ENCODE results near the gene PSMG2. TPM values are rescaled to one million over a fixed set of nuclear protein-coding genes. Genes with fewer than 3 reads are reported as not detected.

The PSMG2 gene
- total RNA-seq, 1 donor = 66.9 TPM

- no peak for DNase-seq (ENCODE audit: low read depth)
- H3K4me3 ChIP-seq (ENCODE audit: low read depth, low read length) = no peak overlapping the region
- TF ChIP-seq CTCF (IDR thresholded peaks at IDR 0.05; ENCODE audit: insufficient read depth, low read depth, low read length) = no peak
Observed at GRCh38 chr18:12692206-12692605, 10.6 kb upstream of the PSMG2 start.

GRCh38 chr18:12694032-12694431 is 8.8 kb upstream of the PSMG2 start:
- TF ChIP-seq CTCF (IDR thresholded peaks at IDR 0.05; ENCODE audit: insufficient read depth, low read depth, low read length) = no peak
- DNase-seq (ENCODE audit: low read depth) = no peak
- H3K4me3 ChIP-seq (ENCODE audit: low read depth, low read length) = no peak overlapping the region

- DNase-seq (ENCODE audit: low read depth) = no peak
- H3K4me3 ChIP-seq (ENCODE audit: low read depth, low read length) = no peak overlapping the region
- TF ChIP-seq CTCF (IDR thresholded peaks at IDR 0.05; ENCODE audit: insufficient read depth, low read depth, low read length) = no peak
Observed at GRCh38 chr18:12699747-12700146, 3.1 kb upstream of the PSMG2 start.

GRCh38 chr18:12701161-12701560 is 1.7 kb upstream of the PSMG2 start:
- DNase-seq (ENCODE audit: low read depth) = no peak
- no peak for TF ChIP-seq CTCF (IDR thresholded peaks at IDR 0.05; ENCODE audit: insufficient read depth, low read depth, low read length)
- H3K4me3 ChIP-seq (ENCODE audit: low read depth, low read length) = peak overlapping the region; percentile 95

GRCh38 chr18:12703096-12703567 is 290 bp downstream of the PSMG2 start:
- TF ChIP-seq CTCF (IDR thresholded peaks at IDR 0.05; ENCODE audit: insufficient read depth, low read depth, low read length) = no peak
- peak overlapping the region; percentile 95 for H3K4me3 ChIP-seq (ENCODE audit: low read depth, low read length)
- DNase-seq (ENCODE audit: low read depth) = no peak

- H3K4me3 ChIP-seq (ENCODE audit: low read depth, low read length) = peak overlapping the region; percentile 95
- no peak for TF ChIP-seq CTCF (IDR thresholded peaks at IDR 0.05; ENCODE audit: insufficient read depth, low read depth, low read length)
- no peak for DNase-seq (ENCODE audit: low read depth)
Observed at GRCh38 chr18:12703664-12704063, 822 bp downstream of the PSMG2 start.

GRCh38 chr18:12711446-12711845 is 8.6 kb downstream of the PSMG2 start:
- no peak for TF ChIP-seq CTCF (IDR thresholded peaks at IDR 0.05; ENCODE audit: insufficient read depth, low read depth, low read length)
- no peak overlapping the region for H3K4me3 ChIP-seq (ENCODE audit: low read depth, low read length)
- no peak for DNase-seq (ENCODE audit: low read depth)
